8988T (cell line): Measurements from ENCODE around the gene FBLIM1.

Experiments
- DNase-seq: peaks from one replicate; pipeline ENCODE4 v3.0.0; 2011

Gene FBLIM1, protein sequence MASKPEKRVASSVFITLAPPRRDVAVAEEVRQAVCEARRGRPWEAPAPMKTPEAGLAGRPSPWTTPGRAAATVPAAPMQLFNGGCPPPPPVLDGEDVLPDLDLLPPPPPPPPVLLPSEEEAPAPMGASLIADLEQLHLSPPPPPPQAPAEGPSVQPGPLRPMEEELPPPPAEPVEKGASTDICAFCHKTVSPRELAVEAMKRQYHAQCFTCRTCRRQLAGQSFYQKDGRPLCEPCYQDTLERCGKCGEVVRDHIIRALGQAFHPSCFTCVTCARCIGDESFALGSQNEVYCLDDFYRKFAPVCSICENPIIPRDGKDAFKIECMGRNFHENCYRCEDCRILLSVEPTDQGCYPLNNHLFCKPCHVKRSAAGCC

GRCh38 chr1:15758343-15758931, at the start of gene FBLIM1:
Gene FBLIM1 (plus strand): TSS chr1:15758795. CDS start chr1:15764984, 6,189 bp downstream.
- DNase-seq, result no peak

GRCh38 chr1:15709226-15709625, 49.4 kb upstream of the FBLIM1 start:
- DNase-seq, result no peak

DNA sequence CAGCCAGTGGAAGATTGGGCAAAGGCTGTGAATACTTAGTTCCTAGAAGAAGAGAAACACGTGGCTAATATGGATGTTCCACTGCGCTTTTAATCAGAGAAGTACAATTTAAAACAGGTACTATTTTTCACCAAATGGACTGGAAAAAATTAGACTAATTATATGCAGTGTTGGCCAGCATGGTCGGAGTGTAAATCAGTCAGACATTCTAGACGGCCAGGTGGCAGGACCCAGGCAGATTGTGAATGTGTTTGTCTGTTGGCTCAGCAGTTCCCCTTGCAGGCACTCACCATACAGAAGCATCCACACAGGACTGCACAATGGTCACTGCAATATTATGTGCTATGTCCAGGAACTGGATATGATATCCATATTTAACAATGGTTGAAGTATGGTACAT, 46.4 kb upstream of the FBLIM1 start:
- no peak for DNase-seq

DNA sequence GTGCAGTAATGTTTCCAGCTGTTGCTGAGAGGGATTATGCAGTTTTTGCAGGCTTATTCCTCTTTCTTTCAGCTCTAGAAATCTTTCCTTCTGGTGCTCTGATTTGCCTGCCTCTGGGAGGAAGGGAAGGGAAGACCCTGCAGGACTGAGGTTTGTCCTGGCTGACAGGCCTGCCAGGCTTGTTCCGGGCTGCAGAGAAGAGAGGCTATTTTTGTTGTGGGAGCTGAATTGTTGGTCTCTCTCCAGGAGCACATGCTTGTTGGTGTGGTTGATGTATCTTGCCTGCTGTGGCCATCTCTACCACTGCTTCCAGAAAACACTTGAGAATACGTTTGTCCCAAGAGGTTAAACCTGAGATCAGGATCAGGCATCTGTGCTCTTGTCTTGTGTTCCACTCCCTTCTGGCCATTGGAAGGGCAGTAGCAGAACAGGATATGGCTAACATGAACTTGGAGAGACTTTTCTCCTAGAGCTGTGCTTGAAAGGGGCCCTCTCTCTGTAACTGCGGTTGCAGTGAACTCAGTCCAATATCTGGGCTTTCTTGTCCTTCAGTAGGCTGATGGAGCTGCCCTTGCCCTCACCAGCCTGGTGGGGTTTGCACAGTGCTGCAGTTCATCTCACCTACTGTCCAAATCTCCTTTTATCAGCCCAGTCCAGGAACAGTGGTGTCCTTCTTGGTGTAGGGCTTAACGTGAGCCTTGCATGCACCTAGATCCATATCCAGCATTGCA, 44.0 kb upstream of the FBLIM1 start:
- no peak for DNase-seq

DNA sequence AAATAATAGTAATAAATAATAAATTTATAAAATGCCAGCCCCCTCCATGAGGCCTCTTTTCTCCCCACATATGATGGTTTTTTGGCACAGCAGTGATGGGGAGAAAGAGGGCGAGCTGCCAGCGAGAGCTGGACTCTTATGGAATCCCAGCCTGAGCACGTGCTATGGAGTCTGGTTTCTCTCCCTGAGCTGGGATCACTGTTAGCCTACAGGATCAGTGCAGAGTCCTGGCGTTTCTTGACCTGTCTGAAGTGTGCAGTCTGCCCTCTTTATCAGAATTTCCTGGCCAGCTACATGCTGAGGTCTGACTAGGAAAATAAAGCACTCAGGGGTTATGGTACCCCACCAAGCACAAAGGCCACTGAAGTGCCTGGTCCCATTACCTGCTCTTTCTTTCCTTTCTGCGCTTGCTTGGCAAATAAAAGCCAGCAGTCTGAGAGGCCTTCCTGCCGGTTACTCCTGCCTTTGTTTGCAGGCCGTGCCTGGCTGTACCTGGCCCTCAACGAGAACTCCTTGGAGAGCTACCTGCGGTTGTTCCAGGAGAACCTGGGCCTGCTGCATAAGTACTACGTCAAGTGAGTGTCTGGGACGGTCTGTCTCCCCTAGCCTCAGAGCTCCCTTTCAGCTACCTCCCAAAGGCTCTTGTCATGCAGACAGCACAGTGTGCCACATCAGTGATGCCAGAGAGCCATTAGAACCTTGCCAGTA, 41.0 kb upstream of the FBLIM1 start:
- DNase-seq, result no peak

DNA sequence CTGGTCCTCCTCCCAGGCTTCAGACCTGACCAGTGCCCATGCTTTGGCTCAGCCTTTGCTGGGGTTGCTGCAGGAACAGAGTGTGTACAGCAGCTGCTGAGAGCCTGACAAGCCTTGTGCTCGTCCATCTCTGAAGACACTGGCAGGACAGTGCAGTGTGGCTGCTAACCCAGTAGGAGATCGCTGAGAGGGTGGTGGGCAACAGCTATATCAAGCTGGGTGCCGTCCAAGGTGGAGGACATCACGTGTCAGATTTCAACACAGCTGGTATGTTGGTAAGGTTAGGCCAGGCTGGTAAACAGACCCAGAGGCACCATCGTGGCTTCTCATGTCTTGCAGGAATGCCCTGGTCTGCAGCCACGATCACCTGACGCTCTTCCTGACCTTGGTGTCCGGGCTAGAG, 40.4 kb upstream of the FBLIM1 start:
- DNase-seq, result no peak

DNA sequence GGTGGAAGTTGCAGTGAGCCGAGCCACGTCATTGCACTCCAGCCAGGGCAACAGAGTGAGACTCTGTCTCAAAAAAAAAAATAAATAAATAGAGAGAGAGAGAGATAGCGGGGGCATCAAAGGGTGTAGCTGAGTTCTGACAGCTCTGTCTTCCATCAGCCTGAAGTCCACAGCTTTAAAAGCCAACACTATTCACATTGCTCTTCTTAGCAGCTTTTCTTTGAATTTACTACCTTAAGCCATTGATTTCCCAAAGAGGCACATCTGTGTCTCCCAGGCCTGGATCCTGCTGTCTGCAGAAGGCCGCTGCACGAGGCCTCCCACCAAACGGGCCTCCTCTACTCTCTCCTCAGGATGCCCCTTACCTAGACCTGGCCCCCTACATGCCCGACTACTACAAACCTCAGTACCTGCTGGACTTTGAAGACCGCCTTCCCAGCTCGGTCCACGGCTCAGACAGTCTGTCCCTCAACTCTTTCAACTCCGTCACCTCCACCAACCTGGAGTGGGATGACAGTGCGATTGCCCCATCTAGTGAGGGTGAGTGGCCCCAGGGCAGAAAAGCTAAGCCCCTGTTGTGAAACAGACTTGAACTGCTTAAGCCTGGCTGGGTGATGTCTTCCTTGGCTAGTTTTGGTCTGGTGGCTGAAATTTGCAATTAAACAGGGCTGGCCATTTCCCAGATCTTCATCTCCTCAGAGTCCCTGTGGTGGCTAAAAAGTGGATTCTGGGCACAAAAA, 39.0 kb upstream of the FBLIM1 start:
- no peak for DNase-seq

DNA sequence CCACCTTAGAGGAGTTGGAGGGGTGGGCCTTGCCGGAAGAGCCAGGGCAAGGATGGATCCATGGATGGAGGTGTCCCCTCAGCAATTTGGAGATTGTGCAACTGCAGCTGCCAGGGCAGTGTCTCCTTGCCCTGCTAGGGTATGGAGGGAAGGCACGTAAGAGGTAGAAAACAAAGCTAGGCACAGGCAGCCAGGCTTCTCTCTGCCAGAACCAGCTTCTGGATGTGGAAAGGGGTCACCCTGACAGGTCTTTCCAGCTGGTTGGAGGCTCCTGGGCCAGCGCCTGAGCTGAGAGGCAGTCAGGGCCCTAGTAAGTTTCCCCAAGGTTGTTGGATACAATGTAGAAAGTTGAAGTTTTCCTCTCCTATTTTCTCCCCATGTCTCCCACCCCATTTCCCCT, 37.7 kb upstream of the FBLIM1 start:
- DNase-seq, result no peak

DNA sequence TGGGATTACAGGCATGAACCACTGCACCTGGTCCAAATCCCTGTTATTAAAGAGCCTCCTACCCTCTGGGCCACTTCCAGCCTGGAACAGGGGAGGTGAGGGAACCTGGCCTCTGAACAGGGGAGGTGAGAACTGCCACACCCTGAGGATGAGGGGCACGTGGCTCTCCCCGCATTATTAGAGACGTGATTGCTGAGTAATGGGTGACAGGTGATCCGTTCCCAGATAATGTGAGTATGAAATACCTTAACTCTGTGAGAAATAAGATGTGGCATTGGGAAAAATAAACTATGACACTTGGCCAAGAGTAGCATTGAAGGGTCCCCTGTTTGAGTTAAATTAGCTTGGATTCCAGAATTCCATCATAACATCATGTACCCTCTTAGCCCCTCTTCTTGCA, 36.2 kb upstream of the FBLIM1 start:
- DNase-seq, result no peak

DNA sequence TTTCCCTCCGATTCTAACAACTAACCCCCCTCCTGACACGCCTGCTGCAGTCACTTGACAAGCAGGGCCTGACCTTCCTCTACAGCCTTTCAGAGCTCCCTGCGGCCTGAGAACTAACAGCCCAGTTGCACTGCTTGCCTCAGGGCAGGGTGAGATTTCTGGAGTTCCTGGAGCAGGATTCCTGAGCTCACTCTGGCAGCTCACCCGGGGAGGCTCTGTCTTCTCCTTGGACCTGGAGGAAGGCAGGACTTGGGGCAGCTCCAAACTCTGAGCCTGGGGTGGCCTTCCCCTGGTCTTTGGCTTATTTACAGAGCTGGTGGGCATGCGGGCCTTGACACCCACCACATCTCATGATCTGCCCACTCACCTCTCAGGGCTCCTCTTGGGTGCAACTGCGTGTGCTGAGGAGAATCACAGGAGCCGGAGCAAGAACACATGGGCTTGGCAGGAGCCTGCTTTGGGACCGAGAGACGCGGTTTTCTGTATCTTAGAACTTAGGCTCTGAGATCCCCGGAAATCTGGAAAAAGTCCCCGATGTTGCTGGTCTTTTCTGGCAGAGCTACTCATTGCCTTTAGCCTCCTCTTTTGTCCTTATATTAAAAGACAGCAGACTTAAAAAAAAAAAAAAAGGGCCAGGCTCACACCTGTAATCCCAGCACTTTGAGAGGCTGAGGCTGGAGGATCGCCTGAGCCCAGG, 35.6 kb upstream of the FBLIM1 start:
- DNase-seq, result no peak

DNA sequence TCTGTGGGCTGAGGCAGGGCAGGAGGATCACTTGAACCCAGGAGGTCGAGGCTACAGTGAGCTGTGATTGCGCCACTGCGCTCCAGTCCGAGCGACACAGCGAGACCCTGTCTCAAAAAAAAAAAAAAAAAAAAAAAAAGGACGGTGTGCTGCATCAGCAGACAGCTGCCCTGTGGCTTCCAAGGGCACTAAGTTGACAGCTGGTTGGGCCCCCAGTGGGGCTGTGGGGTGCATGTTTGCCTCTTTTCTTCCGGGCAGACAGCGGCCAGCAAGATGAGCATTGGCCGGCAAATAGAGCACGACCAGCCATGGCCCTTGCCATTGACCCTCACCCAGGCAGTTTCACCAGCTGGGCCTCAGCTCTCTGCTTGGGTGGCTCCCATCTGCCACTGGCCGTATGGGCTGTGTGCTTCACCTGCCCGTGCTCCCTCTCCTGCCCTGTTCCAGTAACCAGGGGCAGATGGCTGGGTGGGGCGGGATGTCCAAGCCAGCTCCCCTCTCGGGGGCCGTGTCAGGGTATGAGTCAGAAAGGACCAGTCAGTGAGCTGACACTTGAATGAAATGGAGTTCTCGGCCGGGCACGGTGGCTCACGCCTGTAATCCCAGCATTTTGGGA, 34.9 kb upstream of the FBLIM1 start:
- DNase-seq, result no peak

DNA sequence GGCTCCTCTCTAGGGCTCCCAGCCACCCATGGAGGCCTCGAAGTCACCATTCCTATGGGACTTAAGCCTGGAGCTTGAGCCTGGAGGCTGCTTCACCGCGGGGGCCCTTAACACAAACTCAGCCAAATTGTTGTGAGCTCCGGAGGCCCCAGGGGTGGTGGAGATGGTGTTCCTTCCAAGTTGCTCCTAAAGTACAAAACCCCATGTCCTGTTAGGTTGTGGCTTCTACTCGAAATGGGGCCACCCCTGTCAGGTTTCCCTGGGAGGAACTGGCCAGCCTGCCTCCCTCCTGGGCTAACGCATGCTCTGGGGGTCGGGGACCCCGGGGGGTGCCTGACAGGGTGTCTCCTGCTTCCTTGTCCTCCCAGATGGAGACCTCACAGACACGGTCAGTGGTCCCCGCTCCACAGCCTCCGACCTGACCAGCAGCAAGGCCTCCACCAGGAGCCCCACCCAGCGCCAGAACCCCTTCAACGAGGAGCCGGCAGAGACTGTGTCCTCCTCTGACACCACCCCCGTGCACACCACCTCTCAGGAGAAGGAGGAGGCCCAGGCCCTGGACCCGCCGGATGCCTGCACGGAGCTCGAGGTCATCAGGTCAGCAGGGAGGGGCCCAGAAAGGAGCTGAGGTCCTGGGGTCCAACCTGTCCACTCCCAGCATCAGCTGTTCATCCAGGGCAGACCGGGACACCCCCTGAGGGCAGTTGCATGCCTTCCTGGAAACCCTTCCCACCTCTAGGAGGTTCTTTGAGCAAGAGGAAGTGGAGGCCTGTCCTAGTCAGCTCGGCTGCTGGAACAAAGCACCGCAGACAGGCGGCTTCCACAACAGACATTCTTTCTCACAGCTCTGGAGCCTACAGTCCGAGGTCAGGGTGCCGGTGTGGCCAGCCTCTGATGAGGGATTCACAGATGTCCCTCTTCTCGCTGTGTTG, 33.4 kb upstream of the FBLIM1 start:
- DNase-seq, result no peak

GRCh38 chr1:15726508-15726907, 32.1 kb upstream of the FBLIM1 start:
- no peak for DNase-seq

- DNase-seq, result no peak
Measured at GRCh38 chr1:15727021-15727420, 31.6 kb upstream of the FBLIM1 start.

GRCh38 chr1:15727424-15727823, 31.2 kb upstream of the FBLIM1 start:
- DNase-seq, result no peak

GRCh38 chr1:15727866-15728534, 30.6 kb upstream of the FBLIM1 start:
- no peak for DNase-seq

- no peak for DNase-seq
Measured at GRCh38 chr1:15728937-15729657, 29.5 kb upstream of the FBLIM1 start.

GRCh38 chr1:15730423-15730822, 28.2 kb upstream of the FBLIM1 start:
- DNase-seq, result no peak

- no peak for DNase-seq
Measured at GRCh38 chr1:15730936-15731335, 27.7 kb upstream of the FBLIM1 start.
